Ishikawa (cell line): ENCODE results near the gene RER1.

Experiments used
- CEBPB ChIP-seq: IDR thresholded peaks from 2 replicates; pipeline ENCODE4 v1.6.1; 2012
- CREB1 ChIP-seq: IDR thresholded peaks from 2 replicates; pipeline ENCODE4 v1.6.1; 2012; ENCODE audit warnings: low read depth
- EGR1 ChIP-seq: IDR thresholded peaks from 2 replicates; pipeline ENCODE4 v1.6.1; 2012
- EP300 ChIP-seq: IDR thresholded peaks from 2 replicates; pipeline ENCODE4 v1.6.1; 2012; ENCODE audit warnings: borderline replicate concordance
- FOXM1 ChIP-seq: IDR thresholded peaks from 2 replicates; pipeline ENCODE4 v1.6.1; 2012; ENCODE audit warnings: low read depth, borderline replicate concordance
- NFIC ChIP-seq: IDR thresholded peaks from 2 replicates; pipeline ENCODE4 v1.6.1; 2012
- RAD21 ChIP-seq: IDR thresholded peaks from 2 replicates; pipeline ENCODE4 v1.6.1; 2012; ENCODE audit warnings: low read depth
- TAF1 ChIP-seq: IDR thresholded peaks from 2 replicates; pipeline ENCODE4 v1.6.1; 2012; ENCODE audit warnings: low read depth, mild to moderate bottlenecking
- TCF12 ChIP-seq: IDR thresholded peaks from 2 replicates; pipeline ENCODE4 v1.6.1; 2012; ENCODE audit warnings: low read depth
- TEAD4 ChIP-seq: IDR thresholded peaks from 2 replicates; pipeline ENCODE4 v1.6.1; 2012
- YY1 ChIP-seq: IDR thresholded peaks from 2 replicates; pipeline ENCODE4 v1.6.1; 2012; ENCODE audit warnings: low read depth
- ZBTB7A ChIP-seq: IDR thresholded peaks from 2 replicates; pipeline ENCODE4 v1.6.1; 2012; ENCODE audit warnings: low read depth
- TF ChIP-seq, protein P1 (sequence below): IDR thresholded peaks from 2 replicates; pipeline ENCODE4 v1.6.1; 2012
- TF ChIP-seq, protein P2 (sequence below): IDR thresholded peaks from 2 replicates; pipeline ENCODE4 v1.6.1; 2012
- TF ChIP-seq, protein P3 (sequence below): IDR thresholded peaks from 2 replicates; pipeline ENCODE4 v1.6.1; 2012; ENCODE audit warnings: low read depth, mild to moderate bottlenecking

Gene RER1

DNA sequence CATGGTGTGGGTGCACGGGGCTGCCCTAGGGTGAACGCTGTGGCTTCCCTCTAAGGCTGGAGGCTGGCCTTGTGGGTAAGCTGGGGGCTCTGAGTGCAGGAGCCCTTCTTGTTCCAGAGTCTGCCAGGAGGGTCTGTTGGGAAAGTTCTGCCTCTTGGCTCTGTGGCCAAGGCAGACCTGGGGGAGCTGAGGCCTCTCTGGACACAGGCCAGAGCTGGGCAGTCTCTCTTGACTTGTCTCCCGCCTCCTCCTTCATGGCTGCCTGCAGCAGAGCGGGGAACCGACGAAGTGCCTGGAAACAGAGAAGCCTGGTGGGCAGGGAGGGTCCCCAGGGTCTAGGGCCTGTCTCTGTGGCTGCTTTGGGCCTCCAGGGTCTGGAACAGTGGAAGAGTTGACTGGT lies 51.0 kb downstream of the RER1 start:
- no peak for TF ChIP-seq YY1
- TF ChIP-seq ZBTB7A = no peak
- TF ChIP-seq FOXM1 = no peak

DNA sequence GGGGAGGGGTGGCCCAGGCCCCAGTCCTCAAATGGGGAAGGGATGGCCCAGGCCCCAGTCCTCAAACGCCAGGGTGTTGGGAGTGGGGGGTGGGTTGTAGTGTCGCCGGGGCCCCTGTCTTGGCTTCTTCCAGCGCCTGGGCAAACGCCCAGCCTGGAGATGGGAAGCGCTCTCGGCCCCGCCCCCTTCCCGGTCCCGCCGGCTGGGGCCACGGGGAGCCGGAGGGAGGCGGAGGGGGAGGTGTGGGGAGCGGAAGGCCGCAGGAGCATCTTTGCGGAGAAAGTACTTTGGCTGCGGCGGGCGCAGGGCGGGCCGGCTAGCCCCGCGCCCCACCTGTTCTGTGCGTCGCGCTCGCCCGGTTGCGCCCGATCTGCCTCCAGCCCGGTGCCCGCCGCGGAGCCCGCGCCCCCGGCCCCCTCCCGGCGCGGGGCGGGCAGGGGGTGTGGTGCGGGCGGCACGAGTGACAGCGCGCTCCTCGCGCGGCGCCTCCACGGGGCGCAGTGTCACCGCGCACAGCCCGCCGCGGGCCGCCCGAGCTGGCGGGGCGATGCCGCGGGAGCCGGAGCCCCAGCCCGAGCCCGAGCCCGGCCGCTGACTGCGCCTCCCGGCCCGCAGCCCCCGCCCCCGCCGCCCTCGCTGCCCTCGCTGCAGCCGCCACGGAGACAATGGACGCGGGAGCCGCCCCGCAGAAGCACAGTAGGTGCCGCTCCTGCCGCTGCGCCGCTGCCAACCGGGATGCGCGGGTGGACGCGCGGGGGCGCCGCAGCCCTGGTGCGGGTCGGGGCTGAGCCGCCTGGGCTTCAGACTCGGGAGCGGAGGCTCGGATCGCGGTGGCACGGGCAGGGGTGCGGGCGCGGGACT lies 51.9 kb downstream of the RER1 start:
- no peak for TF ChIP-seq EP300
- TF ChIP-seq FOXM1 = no peak
- TF ChIP-seq NFIC = no peak
- TF ChIP-seq RAD21 = peak; percentile 43; the same call in 1 of the 2 replicates

DNA sequence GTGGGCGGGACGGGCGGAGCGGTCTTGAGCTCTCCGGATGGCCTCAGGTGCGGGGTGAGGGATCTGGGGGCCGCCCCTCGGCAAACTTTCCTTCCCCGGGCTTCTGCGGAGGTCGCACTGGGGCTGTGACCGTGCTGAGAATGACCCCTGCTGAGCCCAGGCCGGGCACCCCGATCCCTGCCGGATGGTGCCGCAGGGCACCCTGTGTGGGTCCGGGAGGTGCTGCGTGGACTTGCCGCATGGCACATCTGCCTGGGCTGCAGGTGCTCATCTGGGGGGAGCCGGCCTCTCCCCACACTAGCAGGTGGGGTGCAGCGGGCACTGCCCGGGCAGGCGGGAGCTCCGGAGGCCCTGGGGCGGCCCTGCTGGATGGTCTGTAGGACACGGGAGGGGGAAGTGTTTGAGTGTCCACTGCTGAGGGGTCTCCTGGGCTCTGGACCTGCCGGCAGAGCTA lies 52.5 kb downstream of the RER1 start:
- TF ChIP-seq TCF12 (no peak), EP300 (no peak), YY1 (no peak), FOXM1 (no peak), EGR1 (no peak), RAD21 (no peak), TEAD4 (no peak), CEBPB (no peak), ZBTB7A (no peak), CREB1 (no peak), TAF1 (no peak), NFIC (no peak)
- TF ChIP-seq, protein P1, sequence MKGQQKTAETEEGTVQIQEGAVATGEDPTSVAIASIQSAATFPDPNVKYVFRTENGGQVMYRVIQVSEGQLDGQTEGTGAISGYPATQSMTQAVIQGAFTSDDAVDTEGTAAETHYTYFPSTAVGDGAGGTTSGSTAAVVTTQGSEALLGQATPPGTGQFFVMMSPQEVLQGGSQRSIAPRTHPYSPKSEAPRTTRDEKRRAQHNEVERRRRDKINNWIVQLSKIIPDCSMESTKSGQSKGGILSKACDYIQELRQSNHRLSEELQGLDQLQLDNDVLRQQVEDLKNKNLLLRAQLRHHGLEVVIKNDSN = no peak
- TF ChIP-seq, protein P2, sequence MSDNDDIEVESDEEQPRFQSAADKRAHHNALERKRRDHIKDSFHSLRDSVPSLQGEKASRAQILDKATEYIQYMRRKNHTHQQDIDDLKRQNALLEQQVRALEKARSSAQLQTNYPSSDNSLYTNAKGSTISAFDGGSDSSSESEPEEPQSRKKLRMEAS = no peak
- TF ChIP-seq, protein P3, sequence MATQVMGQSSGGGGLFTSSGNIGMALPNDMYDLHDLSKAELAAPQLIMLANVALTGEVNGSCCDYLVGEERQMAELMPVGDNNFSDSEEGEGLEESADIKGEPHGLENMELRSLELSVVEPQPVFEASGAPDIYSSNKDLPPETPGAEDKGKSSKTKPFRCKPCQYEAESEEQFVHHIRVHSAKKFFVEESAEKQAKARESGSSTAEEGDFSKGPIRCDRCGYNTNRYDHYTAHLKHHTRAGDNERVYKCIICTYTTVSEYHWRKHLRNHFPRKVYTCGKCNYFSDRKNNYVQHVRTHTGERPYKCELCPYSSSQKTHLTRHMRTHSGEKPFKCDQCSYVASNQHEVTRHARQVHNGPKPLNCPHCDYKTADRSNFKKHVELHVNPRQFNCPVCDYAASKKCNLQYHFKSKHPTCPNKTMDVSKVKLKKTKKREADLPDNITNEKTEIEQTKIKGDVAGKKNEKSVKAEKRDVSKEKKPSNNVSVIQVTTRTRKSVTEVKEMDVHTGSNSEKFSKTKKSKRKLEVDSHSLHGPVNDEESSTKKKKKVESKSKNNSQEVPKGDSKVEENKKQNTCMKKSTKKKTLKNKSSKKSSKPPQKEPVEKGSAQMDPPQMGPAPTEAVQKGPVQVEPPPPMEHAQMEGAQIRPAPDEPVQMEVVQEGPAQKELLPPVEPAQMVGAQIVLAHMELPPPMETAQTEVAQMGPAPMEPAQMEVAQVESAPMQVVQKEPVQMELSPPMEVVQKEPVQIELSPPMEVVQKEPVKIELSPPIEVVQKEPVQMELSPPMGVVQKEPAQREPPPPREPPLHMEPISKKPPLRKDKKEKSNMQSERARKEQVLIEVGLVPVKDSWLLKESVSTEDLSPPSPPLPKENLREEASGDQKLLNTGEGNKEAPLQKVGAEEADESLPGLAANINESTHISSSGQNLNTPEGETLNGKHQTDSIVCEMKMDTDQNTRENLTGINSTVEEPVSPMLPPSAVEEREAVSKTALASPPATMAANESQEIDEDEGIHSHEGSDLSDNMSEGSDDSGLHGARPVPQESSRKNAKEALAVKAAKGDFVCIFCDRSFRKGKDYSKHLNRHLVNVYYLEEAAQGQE = no peak

DNA sequence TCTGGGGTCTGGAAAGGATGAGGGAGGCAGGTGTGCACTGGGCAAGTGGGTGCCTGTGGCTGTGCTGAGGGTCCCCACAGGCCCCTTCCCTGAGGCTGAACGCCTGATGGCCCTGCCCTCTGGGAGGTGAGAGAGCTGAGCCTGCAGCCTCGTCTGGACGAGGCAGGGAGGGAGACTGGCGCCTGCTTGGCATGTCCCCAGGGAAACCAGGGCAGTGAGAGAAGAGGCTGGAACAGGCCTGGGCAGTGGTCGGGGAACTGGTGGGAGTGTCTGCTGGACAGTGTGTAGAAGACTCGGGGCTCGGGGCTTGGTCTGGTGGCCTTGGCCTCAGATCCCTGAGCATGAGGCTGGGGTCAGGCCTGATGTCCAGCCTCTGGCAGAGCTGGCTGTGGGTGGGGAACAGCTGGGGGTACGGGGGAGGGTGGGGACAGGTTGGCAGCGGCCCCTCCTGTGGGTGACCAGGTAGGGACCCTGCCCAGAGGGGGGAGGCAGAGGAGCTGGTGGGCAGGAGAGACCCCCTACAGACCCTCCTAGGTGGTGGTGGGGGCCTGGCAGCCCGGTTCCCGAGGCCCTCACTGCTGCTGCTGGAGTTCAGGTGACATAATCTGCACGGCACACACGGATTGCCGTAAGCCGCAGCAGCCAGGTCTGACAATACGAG lies 53.7 kb downstream of the RER1 start:
- TF ChIP-seq, protein P2 = 0 out of 2 replicates have a peak, but pooled peaks have one; percentile 44
- TF ChIP-seq NFIC (no peak), FOXM1 (no peak), YY1 (no peak), EGR1 (no peak)
- TF ChIP-seq, protein P3 = no peak
- TF ChIP-seq, protein P1 = no peak

DNA sequence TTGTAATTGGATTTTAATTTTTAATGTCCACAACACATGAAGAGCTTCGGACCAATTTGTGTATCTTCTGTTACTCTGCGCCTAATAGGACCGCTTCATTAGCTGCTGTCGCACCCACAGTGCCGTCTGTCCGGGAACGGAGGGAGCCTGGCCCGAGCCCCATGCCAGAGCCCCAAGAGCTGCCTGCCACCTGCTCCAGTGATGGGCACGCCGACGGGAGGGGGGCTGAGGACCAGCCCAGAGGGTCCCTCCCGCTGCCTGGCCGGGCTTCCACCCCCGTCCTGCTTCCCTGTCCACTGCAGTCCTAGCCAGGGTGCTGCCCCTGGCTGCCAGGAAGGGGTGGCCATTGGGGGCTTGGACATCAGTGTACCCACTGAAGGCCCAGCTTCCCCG lies 54.2 kb downstream of the RER1 start:
- TF ChIP-seq, protein P3 = no peak
- TF ChIP-seq EP300 = no peak
- no peak for TF ChIP-seq CREB1
- TF ChIP-seq, protein P1 = no peak
- TF ChIP-seq ZBTB7A = no peak
- no peak for TF ChIP-seq FOXM1
- TF ChIP-seq YY1 = no peak
- no peak for TF ChIP-seq NFIC
- no peak for TF ChIP-seq EGR1
- no peak for TF ChIP-seq TEAD4
- TF ChIP-seq CEBPB = no peak
- TF ChIP-seq, protein P2 = no peak
- no peak for TF ChIP-seq RAD21
- TF ChIP-seq TCF12 = no peak
- TF ChIP-seq TAF1 = no peak
